ENCODE results near the gene CD274. TPM values are rescaled to one million over a fixed set of nuclear protein-coding genes. Genes with fewer than 3 reads are reported as not detected.

CD274 gene
- total RNA-seq, 1 experiment from 2014 or later = 2.5 TPM

DNA sequence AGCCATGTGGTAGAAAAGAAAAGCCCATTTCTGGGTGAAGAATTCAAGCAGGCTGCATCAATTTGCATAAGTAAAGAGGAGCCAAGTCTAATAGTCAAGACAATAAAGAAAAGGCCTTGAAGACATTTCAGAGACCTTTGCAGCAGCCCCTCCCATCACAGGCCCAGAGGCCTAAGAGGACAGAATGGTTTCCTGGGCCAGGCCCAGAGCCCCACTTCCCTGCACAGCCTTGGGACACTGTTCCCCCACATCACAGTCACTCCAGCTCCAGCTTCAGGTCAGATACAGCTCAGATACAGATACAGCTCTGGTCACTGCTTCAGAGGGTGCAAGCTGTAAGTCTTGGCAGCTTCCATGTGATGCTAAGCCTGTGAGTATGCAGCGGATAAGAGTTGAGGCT is 41.7 kb upstream of the CD274 start (continued):
- TF ChIP-seq ELF1 (IDR thresholded peaks at IDR 0.05; ENCODE audit: borderline replicate concordance, low read depth) (no peak), TCF7L2 (IDR thresholded peaks at IDR 0.05; ENCODE audit: borderline replicate concordance, extremely low read depth, insufficient read depth, insufficient read length) (no peak), EGR1 (IDR thresholded peaks at IDR 0.05; ENCODE audit: low read depth) (no peak), ZFX (IDR thresholded peaks at IDR 0.05) (no peak), FOSL1 (IDR thresholded peaks at IDR 0.05; ENCODE audit: low read depth) (no peak), POLR2AphosphoS5 (IDR thresholded peaks at IDR 0.05; ENCODE audit: low read depth, low read length) (no peak), ATF3 (IDR thresholded peaks at IDR 0.05) (no peak)

GRCh38 chr9:5416953-5417352 is 33.4 kb upstream of the CD274 start:
- Histone ChIP-seq H3K4me2 (ENCODE audit: low read length) (no peak overlapping the region), H3K4me1 (ENCODE audit: control insufficient read depth in 1 of 2, insufficient read depth in 2 of 2, low read length in 2 of 2) (no peaks in the 10 kb centered on the region), H3K9me2 (ENCODE audit: insufficient read depth) (no peaks in the 10 kb centered on the region), H3K9ac (ENCODE audit: low read length) (no peak overlapping the region), H3K79me2 (ENCODE audit: insufficient read depth, low read length) (no peaks in the 10 kb centered on the region), H3K27ac (ENCODE audit: low read depth, low read length) (no peak overlapping the region), H3K9me3 (ENCODE audit: control insufficient read depth in 1 of 2, insufficient read depth in 1 of 2, low read depth in 1 of 2, low read length in 2 of 2) (no peaks in the 10 kb centered on the region), H4K20me1 (ENCODE audit: insufficient read depth) (no peaks in the 10 kb centered on the region), H2AFZ (ENCODE audit: low read depth, low read length, poor library complexity, severe bottlenecking) (no peak overlapping the region), H3K36me3 (ENCODE audit: control insufficient read depth in 1 of 2, insufficient read depth in 2 of 2, low read length in 2 of 2) (no peaks in the 10 kb centered on the region), H3K4me3 (replicated peaks in 1 of 2; ENCODE audit: low read depth in 1 of 2, low read length in 2 of 2) (no peak overlapping the region), H3K27me3 (ENCODE audit: insufficient read depth, low read length) (no peaks in the 10 kb centered on the region)
- no TSS peak for BruUV-seq (replicated peaks)
- intact Hi-C loops (cut with micrococcal nuclease) = no loop called here
- DNase-seq (ENCODE audit: low read depth, low spot score) = no peak
- CTCF ChIA-PET = interaction anchor here (1.0 kb wide), 1 partner anchor 20 kb away, joined by 3 read pairs; no protein-coding TSS in a partner anchor
- POLR2A ChIA-PET = no interaction called here
- no peak for ATAC-seq
- RAD21 ChIA-PET (ENCODE audit: low non-redundant PET in 1 of 2, low total read pairs in 2 of 2, uncharacterized antibody in 2 of 2, unreplicated experiment in 2 of 2) = no interaction called here
- TF ChIP-seq POLR2AphosphoS5 (IDR thresholded peaks at IDR 0.05; ENCODE audit: low read depth, low read length) = no peak
- no peak for TF ChIP-seq RAD21 (IDR thresholded peaks at IDR 0.05; ENCODE audit: low read depth)
- no peak for TF ChIP-seq ZNF274 (IDR thresholded peaks at IDR 0.05; ENCODE audit: low read depth, low read length)
- no peak for TF ChIP-seq JUND (IDR thresholded peaks at IDR 0.05)
- TF ChIP-seq ATF3 (IDR thresholded peaks at IDR 0.05) = no peak
- TF ChIP-seq ZFX (IDR thresholded peaks at IDR 0.05) = no peak
- TF ChIP-seq EZH2phosphoT487 (IDR thresholded peaks at IDR 0.05; ENCODE audit: borderline replicate concordance) = no peak
- TF ChIP-seq FOSL1 (IDR thresholded peaks at IDR 0.05; ENCODE audit: low read depth) = no peak
- TF ChIP-seq REST (IDR thresholded peaks at IDR 0.05; ENCODE audit: low read depth) = no peak
- no peak for TF ChIP-seq SP1 (IDR thresholded peaks at IDR 0.05; ENCODE audit: low read depth)
- TF ChIP-seq EZH2 (IDR thresholded peaks at IDR 0.05) = no peak
- no peak for TF ChIP-seq TCF7L2 (IDR thresholded peaks at IDR 0.05; ENCODE audit: borderline replicate concordance, extremely low read depth, insufficient read depth, insufficient read length)
- TF ChIP-seq EGR1 (IDR thresholded peaks at IDR 0.05; ENCODE audit: low read depth) = no peak
- TF ChIP-seq CBX3 (IDR thresholded peaks at IDR 0.05; ENCODE audit: low read depth) = no peak
- TF ChIP-seq CTCF (IDR thresholded peaks at IDR 0.05 in 2 of 3, conservative IDR thresholded peaks at IDR 0.05 in 1 of 3; ENCODE audit: borderline replicate concordance in 1 of 3, insufficient read depth in 1 of 3, low read depth in 2 of 3, low read length in 2 of 3) = no peak
- no peak for TF ChIP-seq POLR2A (IDR thresholded peaks at IDR 0.05; ENCODE audit: borderline replicate concordance, extremely low read depth, insufficient read depth, insufficient read length)
- TF ChIP-seq, protein P1, sequence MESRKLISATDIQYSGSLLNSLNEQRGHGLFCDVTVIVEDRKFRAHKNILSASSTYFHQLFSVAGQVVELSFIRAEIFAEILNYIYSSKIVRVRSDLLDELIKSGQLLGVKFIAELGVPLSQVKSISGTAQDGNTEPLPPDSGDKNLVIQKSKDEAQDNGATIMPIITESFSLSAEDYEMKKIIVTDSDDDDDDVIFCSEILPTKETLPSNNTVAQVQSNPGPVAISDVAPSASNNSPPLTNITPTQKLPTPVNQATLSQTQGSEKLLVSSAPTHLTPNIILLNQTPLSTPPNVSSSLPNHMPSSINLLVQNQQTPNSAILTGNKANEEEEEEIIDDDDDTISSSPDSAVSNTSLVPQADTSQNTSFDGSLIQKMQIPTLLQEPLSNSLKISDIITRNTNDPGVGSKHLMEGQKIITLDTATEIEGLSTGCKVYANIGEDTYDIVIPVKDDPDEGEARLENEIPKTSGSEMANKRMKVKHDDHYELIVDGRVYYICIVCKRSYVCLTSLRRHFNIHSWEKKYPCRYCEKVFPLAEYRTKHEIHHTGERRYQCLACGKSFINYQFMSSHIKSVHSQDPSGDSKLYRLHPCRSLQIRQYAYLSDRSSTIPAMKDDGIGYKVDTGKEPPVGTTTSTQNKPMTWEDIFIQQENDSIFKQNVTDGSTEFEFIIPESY (IDR thresholded peaks at IDR 0.05; ENCODE audit: extremely low read depth, insufficient replicate concordance, low read length) = no peak
